HG03060 (cell line): ENCODE data around the gene MT1HL1.
"Not testable (repeated sequence)": the region's sequence is repeated elsewhere in the genome, so short reads cannot be mapped to it uniquely, and the experiment has no call there.

ENCODE experiments used
- ATAC-seq: cut with Tn5 transposase; IDR thresholded peaks from one replicate; pipeline ENCODE4 v1.9.1; 2021; ENCODE audit warnings: low read depth, moderate number of reproducible peaks; ENCODE audit not compliant: unreplicated experiment

The MT1HL1 gene

GRCh38 chr1:236981431-236981830 is 22.8 kb downstream of the MT1HL1 start:
- not testable (repeated sequence) for ATAC-seq

- no peak for ATAC-seq
These were observed 23.6 kb downstream of the MT1HL1 start for GRCh38 chr1:236980673-236981072.

- ATAC-seq, result no peak
These were observed 24.9 kb downstream of the MT1HL1 start for GRCh38 chr1:236979149-236979900.

- ATAC-seq, result no peak
These were observed 25.5 kb downstream of the MT1HL1 start for GRCh38 chr1:236978740-236979139.

GRCh38 chr1:236975461-236975860 is 28.8 kb downstream of the MT1HL1 start:
- ATAC-seq, result no peak

- ATAC-seq, result not testable (repeated sequence)
These were observed 30.2 kb downstream of the MT1HL1 start for GRCh38 chr1:236974025-236974424.

GRCh38 chr1:236966636-236967035 is 37.6 kb downstream of the MT1HL1 start:
- no peak for ATAC-seq

- no peak for ATAC-seq
These were observed 40.3 kb downstream of the MT1HL1 start for GRCh38 chr1:236963920-236964319.

GRCh38 chr1:236959112-236959511 is 45.1 kb downstream of the MT1HL1 start:
- ATAC-seq, result no peak

GRCh38 chr1:236957235-236957634 is 47.0 kb downstream of the MT1HL1 start:
- ATAC-seq, result no peak
